ENCODE data around the gene LEMD2.

LEMD2 gene

GRCh38 chr6:33813990-33814985 is 25.4 kb upstream of the LEMD2 start:
- no peak overlapping the region for H3K4me2 ChIP-seq (ENCODE audit: low read depth, low read length, poor library complexity, severe bottlenecking)

GRCh38 chr6:33813246-33813904 is 24.4 kb upstream of the LEMD2 start:
- H3K4me2 ChIP-seq (ENCODE audit: low read depth, low read length, poor library complexity, severe bottlenecking), result no peak overlapping the region
- no peaks in the 10 kb centered on the region for H3F3A ChIP-seq (ENCODE audit: low read depth)
- no peaks in the 10 kb centered on the region for H3K79me2 ChIP-seq (ENCODE audit: insufficient read depth, low read length)
- TF ChIP-seq CTCF (conservative IDR thresholded peaks at IDR 0.05; ENCODE audit: low read length) (no peak), EZH2phosphoT487 (IDR thresholded peaks at IDR 0.05; ENCODE audit: borderline replicate concordance) (no peak)
- H2AFZ ChIP-seq (ENCODE audit: low read length), result no peak overlapping the region
- H3K9me2 ChIP-seq (replicated peaks; ENCODE audit: low read depth, low read length), result no peaks in the 10 kb centered on the region
- no peaks in the 10 kb centered on the region for H3K4me1 ChIP-seq (ENCODE audit: insufficient read depth, low read length, poor library complexity, severe bottlenecking)
- no peaks in the 10 kb centered on the region for H3K9me3 ChIP-seq (ENCODE audit: insufficient read depth, low read depth, low read length)
- no peaks in the 10 kb centered on the region for H3K27me3 ChIP-seq (ENCODE audit: insufficient read depth, low read length, poor library complexity, severe bottlenecking)
- H3K36me3 ChIP-seq (ENCODE audit: insufficient read depth, low read length), result no peaks in the 10 kb centered on the region
- no peak overlapping the region for H3K9ac ChIP-seq (ENCODE audit: low read depth, low read length, poor library complexity, severe bottlenecking)
- no peaks in the 10 kb centered on the region for H4K20me1 ChIP-seq (ENCODE audit: insufficient read depth, low read length, poor library complexity, severe bottlenecking)
- no peak overlapping the region for H3K4me3 ChIP-seq (ENCODE audit: low read length, poor library complexity, severe bottlenecking)

More at GRCh38 chr6:33813990-33814985, 25.4 kb upstream of the LEMD2 start:
- no peak overlapping the region for H3K4me3 ChIP-seq (ENCODE audit: low read length, poor library complexity, severe bottlenecking)
- H3K9me2 ChIP-seq (replicated peaks; ENCODE audit: low read depth, low read length), result no peaks in the 10 kb centered on the region
- no peaks in the 10 kb centered on the region for H3K79me2 ChIP-seq (ENCODE audit: insufficient read depth, low read length)
- H3K27me3 ChIP-seq (ENCODE audit: insufficient read depth, low read length, poor library complexity, severe bottlenecking), result no peaks in the 10 kb centered on the region
- H3K9me3 ChIP-seq (ENCODE audit: insufficient read depth, low read depth, low read length), result no peaks in the 10 kb centered on the region
- TF ChIP-seq CTCF (conservative IDR thresholded peaks at IDR 0.05; ENCODE audit: low read length), result no peak
- TF ChIP-seq EZH2phosphoT487 (IDR thresholded peaks at IDR 0.05; ENCODE audit: borderline replicate concordance), result no peak
- no peaks in the 10 kb centered on the region for H3K4me1 ChIP-seq (ENCODE audit: insufficient read depth, low read length, poor library complexity, severe bottlenecking)
- H4K20me1 ChIP-seq (ENCODE audit: insufficient read depth, low read length, poor library complexity, severe bottlenecking), result no peaks in the 10 kb centered on the region
- H3K9ac ChIP-seq (ENCODE audit: low read depth, low read length, poor library complexity, severe bottlenecking), result no peak overlapping the region
- no peak overlapping the region for H2AFZ ChIP-seq (ENCODE audit: low read length)
- H3K36me3 ChIP-seq (ENCODE audit: insufficient read depth, low read length), result no peaks in the 10 kb centered on the region
- H3F3A ChIP-seq (ENCODE audit: low read depth), result no peaks in the 10 kb centered on the region

- Histone ChIP-seq H3K27me3 (ENCODE audit: insufficient read depth, low read length, poor library complexity, severe bottlenecking) (no peaks in the 10 kb centered on the region), H3K9me3 (ENCODE audit: insufficient read depth, low read depth, low read length) (no peaks in the 10 kb centered on the region), H3K36me3 (ENCODE audit: insufficient read depth, low read length) (no peaks in the 10 kb centered on the region), H2AFZ (ENCODE audit: low read length) (no peak overlapping the region), H3K4me2 (ENCODE audit: low read depth, low read length, poor library complexity, severe bottlenecking) (no peak overlapping the region), H3K9ac (ENCODE audit: low read depth, low read length, poor library complexity, severe bottlenecking) (no peak overlapping the region), H3K79me2 (ENCODE audit: insufficient read depth, low read length) (no peaks in the 10 kb centered on the region), H4K20me1 (ENCODE audit: insufficient read depth, low read length, poor library complexity, severe bottlenecking) (no peaks in the 10 kb centered on the region), H3K4me3 (ENCODE audit: low read length, poor library complexity, severe bottlenecking) (no peak overlapping the region), H3F3A (ENCODE audit: low read depth) (no peaks in the 10 kb centered on the region), H3K4me1 (ENCODE audit: insufficient read depth, low read length, poor library complexity, severe bottlenecking) (peaks cover 6% of the 10 kb centered on the region), H3K9me2 (replicated peaks; ENCODE audit: low read depth, low read length) (no peaks in the 10 kb centered on the region)
- peak; percentile 46 for TF ChIP-seq CTCF (conservative IDR thresholded peaks at IDR 0.05; ENCODE audit: low read length)
- no peak for TF ChIP-seq EZH2phosphoT487 (IDR thresholded peaks at IDR 0.05; ENCODE audit: borderline replicate concordance)
These were observed 23.7 kb upstream of the LEMD2 start for GRCh38 chr6:33812669-33813068.
